Measurements from ENCODE around the gene DCTN1. TPM values are rescaled to one million over a fixed set of nuclear protein-coding genes. Genes with fewer than 3 reads are reported as not detected.

Gene DCTN1
- polyA plus RNA-seq, 4 donors, result 72.7 to 92.8 (median 77.9) TPM

DNA sequence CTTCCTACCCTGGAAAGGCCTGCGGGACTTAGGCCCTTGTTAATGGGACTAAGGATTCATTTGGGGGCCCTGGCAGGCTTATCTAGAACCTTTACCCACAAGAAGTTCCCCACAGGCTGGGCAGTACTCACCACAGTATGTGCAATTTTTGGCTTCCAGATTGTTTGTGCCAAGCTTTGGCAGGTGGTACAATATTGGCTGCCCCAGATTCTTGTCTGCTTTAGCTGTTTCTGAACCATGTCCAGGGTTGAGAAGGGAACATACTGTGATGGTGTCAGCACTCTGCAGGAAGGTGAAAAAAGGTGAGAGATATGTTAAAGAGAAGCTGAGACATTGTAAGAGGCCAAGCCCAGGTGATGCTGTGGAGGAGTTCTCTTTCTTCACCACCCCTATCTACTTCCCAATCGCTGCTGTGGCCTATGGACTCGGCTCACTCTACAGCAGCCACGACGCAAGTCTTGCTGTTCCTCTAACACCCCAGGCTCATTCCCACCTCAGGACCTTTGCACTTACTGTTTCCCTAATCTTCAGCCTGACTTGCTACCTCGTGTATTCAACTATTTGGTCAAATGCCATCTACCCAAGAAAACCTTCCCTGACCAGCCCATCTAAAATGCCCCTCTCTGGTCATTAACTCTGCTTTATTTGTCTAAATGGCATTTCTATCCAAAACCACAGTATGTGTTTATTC is 46.1 kb downstream of the DCTN1 start:
- Histone ChIP-seq H3K4me3 (ENCODE audit: low read depth in 1 of 3, low read length in 3 of 3) (no peak overlapping the region), H3K27ac (ENCODE audit: low read depth in 1 of 3, low read length in 2 of 3) (no peak overlapping the region), H3K4me1 (ENCODE audit: control insufficient read depth in 3 of 3, insufficient read depth in 2 of 3, low read depth in 1 of 3, low read length in 2 of 3) (no peaks in the 10 kb centered on the region), H3K27me3 (ENCODE audit: control insufficient read depth in 3 of 3, insufficient read depth in 3 of 3, low read length in 3 of 3) (no peaks in the 10 kb centered on the region), H3K36me3 (ENCODE audit: control insufficient read depth in 3 of 3, insufficient read depth in 2 of 3, low read depth in 1 of 3, low read length in 3 of 3) (no peaks in the 10 kb centered on the region), H3K9me3 (ENCODE audit: control insufficient read depth in 2 of 2, insufficient read depth in 1 of 2, low read depth in 1 of 2, low read length in 1 of 2) (no peaks in the 10 kb centered on the region)
- 75 to 87% (median 85%) methylated on average over 5 to 6 of the region's 6 CpGs for WGBS, 3 donors
- FAIRE-seq, result no peak
- DNase-seq, result no peak

DNA sequence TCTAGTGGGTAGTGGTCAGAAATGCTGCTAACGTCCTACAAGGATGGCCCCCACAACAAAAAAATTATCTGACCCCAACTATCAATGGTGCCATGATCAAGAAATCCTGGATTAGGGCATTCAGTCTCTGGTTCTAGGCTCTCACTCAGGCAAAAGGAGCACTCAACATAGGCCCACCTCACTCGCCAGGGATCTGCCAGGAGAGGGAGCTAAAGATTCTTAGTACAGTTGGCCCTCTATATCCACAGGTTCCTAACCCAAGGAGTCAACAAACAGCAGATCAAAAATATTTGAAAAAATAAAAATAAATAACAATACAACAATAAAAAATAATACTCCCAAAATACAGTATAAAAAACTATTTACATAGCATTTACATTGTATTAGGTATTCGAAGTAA is 46.9 kb downstream of the DCTN1 start:
- WGBS, 3 donors, result 58 to 70% (median 67%) methylated on average over 3 of the region's 3 CpGs
- H3K36me3 ChIP-seq (ENCODE audit: control insufficient read depth in 3 of 3, insufficient read depth in 2 of 3, low read depth in 1 of 3, low read length in 3 of 3), result no peaks in the 10 kb centered on the region
- no peak for FAIRE-seq

DNA sequence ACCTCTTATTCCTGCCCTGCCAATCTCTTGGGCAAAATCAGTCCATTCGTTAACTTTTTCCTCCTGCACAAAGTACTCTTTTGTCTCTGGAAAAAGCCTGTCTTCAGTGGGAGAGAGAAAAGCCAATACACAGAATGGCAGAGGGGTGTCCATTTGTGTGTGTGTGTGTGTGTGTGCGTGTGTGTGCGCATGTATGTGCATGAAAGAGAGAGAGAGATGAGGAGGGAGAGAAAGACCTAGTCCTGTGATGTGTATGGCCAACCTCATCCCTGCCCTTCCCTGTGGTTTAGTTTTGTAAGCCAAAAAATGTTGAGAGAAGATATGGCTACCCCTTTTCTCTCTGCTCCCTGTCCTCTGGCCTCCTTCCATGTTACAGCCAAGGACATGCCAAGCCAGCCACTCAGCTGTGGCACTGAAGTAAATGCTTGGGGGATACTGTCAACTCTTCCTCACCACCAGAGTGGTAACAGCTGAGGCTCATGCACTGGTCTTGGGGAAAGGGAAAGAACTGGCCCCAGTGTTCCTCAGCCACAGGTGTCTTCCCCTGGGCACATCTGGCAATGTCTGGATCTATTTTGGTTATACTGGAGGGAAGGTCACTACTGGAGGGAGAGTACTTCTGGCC is 47.4 kb downstream of the DCTN1 start:
- no peaks in the 10 kb centered on the region for H3K27me3 ChIP-seq (ENCODE audit: control insufficient read depth in 3 of 3, insufficient read depth in 3 of 3, low read length in 3 of 3)
- no peaks in the 10 kb centered on the region for H3K9me3 ChIP-seq (ENCODE audit: control insufficient read depth in 2 of 2, insufficient read depth in 1 of 2, low read depth in 1 of 2, low read length in 1 of 2)
- DNase-seq, result no peak
- no peaks in the 10 kb centered on the region for H3K4me1 ChIP-seq (ENCODE audit: control insufficient read depth in 3 of 3, insufficient read depth in 2 of 3, low read depth in 1 of 3, low read length in 2 of 3)
- H3K36me3 ChIP-seq (ENCODE audit: control insufficient read depth in 3 of 3, insufficient read depth in 2 of 3, low read depth in 1 of 3, low read length in 3 of 3), result no peaks in the 10 kb centered on the region
- H3K4me3 ChIP-seq (ENCODE audit: low read depth in 1 of 3, low read length in 3 of 3), result no peak overlapping the region
- H3K27ac ChIP-seq (ENCODE audit: low read depth in 1 of 3, low read length in 2 of 3), result no peak overlapping the region
- FAIRE-seq, result no peak
- WGBS, 3 donors, result 87 to 92% (median 92%) methylated on average over 3 of the region's 3 CpGs

More for the DNA sequence above, 46.9 kb downstream of the DCTN1 start:
- Histone ChIP-seq H3K4me3 (ENCODE audit: low read depth in 1 of 3, low read length in 3 of 3) (no peak overlapping the region), H3K4me1 (ENCODE audit: control insufficient read depth in 3 of 3, insufficient read depth in 2 of 3, low read depth in 1 of 3, low read length in 2 of 3) (no peaks in the 10 kb centered on the region), H3K27ac (ENCODE audit: low read depth in 1 of 3, low read length in 2 of 3) (no peak overlapping the region), H3K27me3 (ENCODE audit: control insufficient read depth in 3 of 3, insufficient read depth in 3 of 3, low read length in 3 of 3) (no peaks in the 10 kb centered on the region), H3K9me3 (ENCODE audit: control insufficient read depth in 2 of 2, insufficient read depth in 1 of 2, low read depth in 1 of 2, low read length in 1 of 2) (no peaks in the 10 kb centered on the region)
- DNase-seq, result peak; percentile 41 to 42

DNA sequence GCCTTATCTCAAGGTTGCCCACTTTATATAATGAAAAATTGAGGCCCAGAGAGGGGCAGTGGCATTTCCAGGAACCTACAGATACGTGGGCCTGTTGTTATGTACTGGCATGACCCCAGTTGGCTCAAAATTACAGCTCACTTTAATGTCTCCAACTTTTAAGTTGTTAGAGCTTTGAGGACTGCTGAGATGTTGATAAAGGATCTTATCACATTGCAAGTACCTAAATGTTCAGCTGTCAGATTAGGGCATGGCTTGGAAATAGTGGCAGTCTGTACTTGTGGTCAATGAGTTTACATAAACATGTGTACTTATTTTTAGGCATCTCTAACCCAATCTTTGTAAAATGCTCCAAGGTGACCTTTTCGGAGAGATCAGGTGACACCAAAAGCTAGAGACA is 51.5 kb downstream of the DCTN1 start:
- H3K9me3 ChIP-seq (ENCODE audit: control insufficient read depth in 2 of 2, insufficient read depth in 1 of 2, low read depth in 1 of 2, low read length in 1 of 2), result no peaks in the 10 kb centered on the region
- no peak for DNase-seq
- H3K4me3 ChIP-seq (ENCODE audit: low read depth in 1 of 3, low read length in 3 of 3), result no peak overlapping the region
- FAIRE-seq, result no peak
- H3K27ac ChIP-seq (ENCODE audit: low read depth in 1 of 3, low read length in 2 of 3), result no peak overlapping the region
- 71 to 77% (median 73%) methylated on average over 2 of the region's 2 CpGs for WGBS, 3 donors
- H3K27me3 ChIP-seq (ENCODE audit: control insufficient read depth in 3 of 3, insufficient read depth in 3 of 3, low read length in 3 of 3), result no peaks in the 10 kb centered on the region
- H3K36me3 ChIP-seq (ENCODE audit: control insufficient read depth in 3 of 3, insufficient read depth in 2 of 3, low read depth in 1 of 3, low read length in 3 of 3), result no peaks in the 10 kb centered on the region
- H3K4me1 ChIP-seq (ENCODE audit: control insufficient read depth in 3 of 3, insufficient read depth in 2 of 3, low read depth in 1 of 3, low read length in 2 of 3), result no peaks in the 10 kb centered on the region

DNA sequence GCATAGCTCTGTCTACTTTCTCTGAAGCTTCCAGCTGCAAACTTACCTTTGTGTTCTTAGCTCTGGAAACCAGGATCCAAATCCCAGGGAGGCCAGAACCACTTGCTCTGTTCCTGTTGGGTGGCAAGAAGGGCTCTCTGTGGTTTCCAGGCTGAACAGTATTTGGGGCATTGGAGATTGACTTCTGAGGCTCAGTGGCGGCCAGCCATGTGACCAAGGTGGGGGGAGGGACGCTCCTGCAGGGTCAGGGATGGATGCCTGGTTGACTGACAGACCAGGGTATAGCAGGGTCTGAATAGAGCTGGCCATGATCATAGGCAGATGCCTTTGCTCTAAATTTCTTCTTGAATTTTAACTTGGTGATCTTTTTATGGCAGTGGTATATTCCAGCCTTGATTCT is 52.0 kb downstream of the DCTN1 start:
- Histone ChIP-seq H3K36me3 (ENCODE audit: control insufficient read depth in 3 of 3, insufficient read depth in 2 of 3, low read depth in 1 of 3, low read length in 3 of 3) (no peaks in the 10 kb centered on the region), H3K4me3 (ENCODE audit: low read depth in 1 of 3, low read length in 3 of 3) (no peak overlapping the region), H3K27ac (ENCODE audit: low read depth in 1 of 3, low read length in 2 of 3) (no peak overlapping the region), H3K4me1 (ENCODE audit: control insufficient read depth in 3 of 3, insufficient read depth in 2 of 3, low read depth in 1 of 3, low read length in 2 of 3) (no peaks in the 10 kb centered on the region), H3K9me3 (ENCODE audit: control insufficient read depth in 2 of 2, insufficient read depth in 1 of 2, low read depth in 1 of 2, low read length in 1 of 2) (no peaks in the 10 kb centered on the region), H3K27me3 (ENCODE audit: control insufficient read depth in 3 of 3, insufficient read depth in 3 of 3, low read length in 3 of 3) (no peaks in the 10 kb centered on the region)
- no peak for FAIRE-seq
- DNase-seq, result no peak
- WGBS, 3 donors, result 76 to 86% (median 84%) methylated on average over 2 of the region's 2 CpGs

DNA sequence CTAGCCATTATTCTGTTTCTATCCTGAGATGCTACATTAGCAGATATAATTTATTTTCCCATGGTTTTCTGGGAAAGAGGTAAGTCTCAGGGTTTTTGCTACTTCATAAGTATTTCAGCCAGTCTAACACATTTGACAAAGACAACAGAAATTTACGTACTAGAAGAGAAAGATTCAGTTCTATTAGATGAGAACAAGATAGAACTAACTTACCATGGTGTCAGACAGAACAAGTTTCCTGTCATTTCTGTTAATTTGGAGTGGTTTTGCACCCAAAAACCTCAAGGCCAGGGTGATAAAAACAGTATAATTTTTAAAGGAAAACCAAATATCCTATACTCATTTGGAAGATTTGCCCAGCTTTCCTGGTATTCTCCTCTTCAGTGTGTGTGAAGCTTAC is 52.5 kb downstream of the DCTN1 start:
- no peak for FAIRE-seq
- WGBS, 3 donors, result 85 to 96% (median 88%) methylated on average over 1 of the region's 1 CpG
- H3K4me3 ChIP-seq (ENCODE audit: low read depth in 1 of 3, low read length in 3 of 3), result no peak overlapping the region

DNA sequence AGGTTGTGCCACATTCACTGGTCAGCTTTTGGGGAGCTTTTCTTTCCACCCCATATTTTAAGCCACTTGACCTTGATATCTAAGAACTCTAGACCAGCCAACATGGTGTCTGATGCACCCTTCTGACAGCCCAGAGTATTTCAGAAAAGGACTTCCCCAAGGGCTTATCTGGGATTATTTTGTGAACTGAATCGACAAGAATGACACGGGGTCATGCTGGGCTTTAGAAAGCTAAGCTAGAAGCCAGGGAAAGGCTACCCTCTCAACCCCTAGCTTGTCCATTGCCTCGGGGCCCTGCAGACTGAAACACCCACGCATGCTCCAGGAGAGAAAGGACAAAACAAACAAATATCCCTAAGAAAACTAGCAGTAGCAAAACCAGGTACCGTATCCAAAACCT is 52.9 kb downstream of the DCTN1 start:
- Histone ChIP-seq H3K27me3 (ENCODE audit: control insufficient read depth in 3 of 3, insufficient read depth in 3 of 3, low read length in 3 of 3) (no peaks in the 10 kb centered on the region), H3K4me1 (ENCODE audit: control insufficient read depth in 3 of 3, insufficient read depth in 2 of 3, low read depth in 1 of 3, low read length in 2 of 3) (no peaks in the 10 kb centered on the region), H3K9me3 (ENCODE audit: control insufficient read depth in 2 of 2, insufficient read depth in 1 of 2, low read depth in 1 of 2, low read length in 1 of 2) (no peaks in the 10 kb centered on the region), H3K4me3 (ENCODE audit: low read depth in 1 of 3, low read length in 3 of 3) (no peak overlapping the region), H3K27ac (ENCODE audit: low read depth in 1 of 3, low read length in 2 of 3) (no peak overlapping the region), H3K36me3 (ENCODE audit: control insufficient read depth in 3 of 3, insufficient read depth in 2 of 3, low read depth in 1 of 3, low read length in 3 of 3) (no peaks in the 10 kb centered on the region)
- DNase-seq (no peak), FAIRE-seq (no peak)
- WGBS, 3 donors, result 80 to 88% (median 84%) methylated on average over 5 of the region's 5 CpGs

More for the DNA sequence above, 52.5 kb downstream of the DCTN1 start:
- Histone ChIP-seq H3K27ac (ENCODE audit: low read depth in 1 of 3, low read length in 2 of 3) (no peak overlapping the region), H3K36me3 (ENCODE audit: control insufficient read depth in 3 of 3, insufficient read depth in 2 of 3, low read depth in 1 of 3, low read length in 3 of 3) (no peaks in the 10 kb centered on the region), H3K4me1 (ENCODE audit: control insufficient read depth in 3 of 3, insufficient read depth in 2 of 3, low read depth in 1 of 3, low read length in 2 of 3) (no peaks in the 10 kb centered on the region), H3K27me3 (ENCODE audit: control insufficient read depth in 3 of 3, insufficient read depth in 3 of 3, low read length in 3 of 3) (no peaks in the 10 kb centered on the region), H3K9me3 (ENCODE audit: control insufficient read depth in 2 of 2, insufficient read depth in 1 of 2, low read depth in 1 of 2, low read length in 1 of 2) (no peaks in the 10 kb centered on the region)
- DNase-seq, result no peak

DNA sequence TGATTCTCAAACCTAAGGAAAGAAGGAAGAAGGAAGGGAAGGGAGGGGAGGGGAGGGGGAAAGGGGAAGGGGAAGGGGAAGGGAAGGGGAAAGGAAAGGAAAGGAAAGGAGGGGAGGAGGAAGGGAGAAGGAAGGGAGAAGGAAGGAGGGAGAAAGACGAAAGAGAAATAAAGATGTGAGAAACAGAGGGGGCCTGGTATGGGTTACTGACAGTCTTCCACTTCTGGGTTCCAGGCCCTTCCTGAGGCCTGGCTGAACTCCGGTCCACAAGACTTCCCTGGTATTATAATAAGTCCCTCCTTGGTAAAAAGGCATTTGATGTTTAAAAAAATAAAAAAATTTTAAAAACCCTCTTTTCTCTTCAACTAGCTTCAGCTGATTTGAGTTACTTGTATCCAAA is 54.3 kb downstream of the DCTN1 start:
- no peak for DNase-seq
- Histone ChIP-seq H3K4me1 (ENCODE audit: control insufficient read depth in 3 of 3, insufficient read depth in 2 of 3, low read depth in 1 of 3, low read length in 2 of 3) (no peaks in the 10 kb centered on the region), H3K36me3 (ENCODE audit: control insufficient read depth in 3 of 3, insufficient read depth in 2 of 3, low read depth in 1 of 3, low read length in 3 of 3) (no peaks in the 10 kb centered on the region), H3K27me3 (ENCODE audit: control insufficient read depth in 3 of 3, insufficient read depth in 3 of 3, low read length in 3 of 3) (no peaks in the 10 kb centered on the region), H3K9me3 (ENCODE audit: control insufficient read depth in 2 of 2, insufficient read depth in 1 of 2, low read depth in 1 of 2, low read length in 1 of 2) (peaks cover 0 to 1% of the 10 kb centered on the region in 2 donors), H3K27ac (ENCODE audit: low read depth in 1 of 3, low read length in 2 of 3) (no peak overlapping the region), H3K4me3 (ENCODE audit: low read depth in 1 of 3, low read length in 3 of 3) (no peak overlapping the region)
- FAIRE-seq, result no peak
- WGBS, 3 donors, result 88 to 90% (median 88%) methylated on average over 2 of the region's 2 CpGs

DNA sequence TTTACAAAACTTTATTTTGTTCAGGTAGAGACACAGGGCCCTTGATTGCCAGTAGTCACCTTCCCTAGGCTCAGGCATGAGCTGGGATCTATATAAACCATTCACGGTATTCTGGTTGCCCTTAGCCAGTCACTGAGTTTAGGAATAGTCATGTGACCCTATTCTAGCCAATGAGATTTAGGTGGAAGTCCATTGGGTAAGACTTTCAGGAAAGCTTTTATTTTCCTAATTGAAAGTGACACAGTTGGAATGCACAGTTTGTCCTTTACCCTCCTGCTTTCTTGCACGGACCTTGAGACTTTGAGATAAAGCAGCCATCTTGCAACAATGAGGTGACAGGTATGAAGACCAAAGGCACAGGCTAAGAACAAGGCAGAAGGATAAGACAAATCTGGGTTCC is 58.4 kb downstream of the DCTN1 start:
- WGBS, 3 donors, result 54 to 75% (median 66%) methylated on average over 2 of the region's 2 CpGs
- DNase-seq (peak; percentile 49 to 73), FAIRE-seq (no peak)
- Histone ChIP-seq H3K27ac (ENCODE audit: low read depth in 1 of 3, low read length in 2 of 3) (no peak overlapping the region), H3K36me3 (ENCODE audit: control insufficient read depth in 3 of 3, insufficient read depth in 2 of 3, low read depth in 1 of 3, low read length in 3 of 3) (no peaks in the 10 kb centered on the region), H3K4me1 (ENCODE audit: control insufficient read depth in 3 of 3, insufficient read depth in 2 of 3, low read depth in 1 of 3, low read length in 2 of 3) (no peaks in the 10 kb centered on the region), H3K4me3 (ENCODE audit: low read depth in 1 of 3, low read length in 3 of 3) (no peak overlapping the region), H3K27me3 (ENCODE audit: control insufficient read depth in 3 of 3, insufficient read depth in 3 of 3, low read length in 3 of 3) (no peaks in the 10 kb centered on the region), H3K9me3 (ENCODE audit: control insufficient read depth in 2 of 2, insufficient read depth in 1 of 2, low read depth in 1 of 2, low read length in 1 of 2) (peaks cover 0 to 1% of the 10 kb centered on the region in 2 donors)

Measured in small intestine (tissue), 7 donors.